ACC112 (cell line): ENCODE data around the gene RPA3.
A peak's percentile ranks its signal among the peaks of the same experiment; 100 is the strongest.

Experiments used
- H2AFZ ChIP-seq: fragments of 200-600 bp; sonication (generic); one replicate; pipeline ENCODE4 v1.6.0; 2017; ENCODE audit warnings: antibody characterized with exemption, low read length; ENCODE audit not compliant: unreplicated experiment
- H3K27ac ChIP-seq: fragments of 200-600 bp; sonication (generic); 2 replicates; pipeline ENCODE4 v1.5.1; 2014; ENCODE audit warnings: low read depth, mild to moderate bottlenecking, antibody characterized with exemption, low read length, moderate library complexity
- H3K27me3 ChIP-seq: fragments of 200-600 bp; sonication (generic); 2 replicates; pipeline ENCODE4 v1.6.1; 2014; ENCODE audit warnings: mild to moderate bottlenecking, antibody characterized with exemption, low read length, moderate library complexity, mixed read lengths; ENCODE audit not compliant: insufficient read depth
- H3K36me3 ChIP-seq: fragments of 200-600 bp; sonication (generic); 2 replicates; pipeline ENCODE4 v1.6.1; 2016; ENCODE audit warnings: mild to moderate bottlenecking, antibody characterized with exemption, low read length, moderate library complexity, mixed read lengths; ENCODE audit not compliant: insufficient read depth
- H3K4me1 ChIP-seq: fragments of 200-600 bp; sonication (generic); one replicate; pipeline ENCODE4 v1.6.1; 2016; ENCODE audit warnings: low read length, mixed read lengths; ENCODE audit not compliant: insufficient read depth, unreplicated experiment, control insufficient read depth
- H3K4me3 ChIP-seq: fragments of 200-600 bp; sonication (generic); 2 replicates; pipeline ENCODE4 v1.5.1; 2014; ENCODE audit warnings: mild to moderate bottlenecking, low read depth, low read length
- H3K79me2 ChIP-seq: fragments of 200-600 bp; sonication (generic); one replicate; pipeline ENCODE4 v1.6.0; 2016; ENCODE audit warnings: low read length; ENCODE audit not compliant: control insufficient read depth, unreplicated experiment, insufficient read depth

The RPA3 gene

GRCh38 chr7:7718492-7718891 lies at the start of gene RPA3:
RPA3 (minus strand) TSS chr7:7718607; CDS start chr7:7640418, 78,189 bp downstream.
- Histone ChIP-seq H3K79me2 (no peaks in the 10 kb centered on the region), H3K27ac (no peak within 1 kb of the TSS), H2AFZ (peak within 1 kb of the TSS; percentile 9), H3K4me3 (0 out of 2 replicates have a peak within 1 kb of the TSS, but pooled peaks have one; percentile 28), H3K4me1 (peaks cover 13% of the 10 kb centered on the region), H3K36me3 (no peaks in the 10 kb centered on the region), H3K27me3 (no peaks in the 10 kb centered on the region)

- no peaks in the 10 kb centered on the region for H3K27me3 ChIP-seq
- H3K36me3 ChIP-seq = no peaks in the 10 kb centered on the region
- H3K27ac ChIP-seq = no peak overlapping the region
- no peaks in the 10 kb centered on the region for H3K79me2 ChIP-seq
- H3K4me3 ChIP-seq = no peak overlapping the region
- no peak overlapping the region for H2AFZ ChIP-seq
- peaks cover 19% of the 10 kb centered on the region for H3K4me1 ChIP-seq
Measured at GRCh38 chr7:7766671-7767070, 48.3 kb upstream of the RPA3 start.

GRCh38 chr7:7765422-7765821 lies 47.0 kb upstream of the RPA3 start:
- no peak overlapping the region for H2AFZ ChIP-seq
- peaks cover 23% of the 10 kb centered on the region for H3K4me1 ChIP-seq
- no peaks in the 10 kb centered on the region for H3K36me3 ChIP-seq
- H3K79me2 ChIP-seq = no peaks in the 10 kb centered on the region
- H3K27me3 ChIP-seq = no peaks in the 10 kb centered on the region
- no peak overlapping the region for H3K27ac ChIP-seq
- H3K4me3 ChIP-seq = no peak overlapping the region

- no peaks in the 10 kb centered on the region for H3K27me3 ChIP-seq
- no peaks in the 10 kb centered on the region for H3K79me2 ChIP-seq
- H3K36me3 ChIP-seq = no peaks in the 10 kb centered on the region
- H3K4me1 ChIP-seq = peaks cover 23% of the 10 kb centered on the region
- no peak overlapping the region for H3K27ac ChIP-seq
- no peak overlapping the region for H3K4me3 ChIP-seq
- H2AFZ ChIP-seq = no peak overlapping the region
Measured at GRCh38 chr7:7764520-7765396, 46.4 kb upstream of the RPA3 start.

- Histone ChIP-seq H3K4me1 (peaks cover 23% of the 10 kb centered on the region), H3K79me2 (no peaks in the 10 kb centered on the region), H3K27ac (peak overlapping the region; percentile 76), H3K4me3 (peak overlapping the region; percentile 79), H2AFZ (peak overlapping the region; percentile 82), H3K36me3 (no peaks in the 10 kb centered on the region), H3K27me3 (no peaks in the 10 kb centered on the region)
Measured at GRCh38 chr7:7761974-7762779, 43.8 kb upstream of the RPA3 start.

- Histone ChIP-seq H3K4me1 (peaks cover 20% of the 10 kb centered on the region), H3K4me3 (peak overlapping the region; percentile 79), H3K27me3 (no peaks in the 10 kb centered on the region), H3K27ac (peak overlapping the region; percentile 76), H2AFZ (peak overlapping the region; percentile 82), H3K79me2 (no peaks in the 10 kb centered on the region), H3K36me3 (no peaks in the 10 kb centered on the region)
Measured at GRCh38 chr7:7761340-7761973, 43.0 kb upstream of the RPA3 start.

GRCh38 chr7:7757576-7757975 lies 39.2 kb upstream of the RPA3 start:
- H3K27ac ChIP-seq = no peak overlapping the region
- no peaks in the 10 kb centered on the region for H3K79me2 ChIP-seq
- H3K27me3 ChIP-seq = no peaks in the 10 kb centered on the region
- H3K4me1 ChIP-seq = peaks cover 5% of the 10 kb centered on the region
- H3K36me3 ChIP-seq = no peaks in the 10 kb centered on the region
- H3K4me3 ChIP-seq = no peak overlapping the region
- H2AFZ ChIP-seq = no peak overlapping the region

GRCh38 chr7:7756577-7756976 lies 38.2 kb upstream of the RPA3 start:
- Histone ChIP-seq H3K36me3 (no peaks in the 10 kb centered on the region), H3K4me3 (no peak overlapping the region), H3K79me2 (no peaks in the 10 kb centered on the region), H3K4me1 (peaks cover 5% of the 10 kb centered on the region), H3K27ac (no peak overlapping the region), H2AFZ (no peak overlapping the region), H3K27me3 (no peaks in the 10 kb centered on the region)

- H3K27ac ChIP-seq = no peak overlapping the region
- peaks cover 9% of the 10 kb centered on the region for H3K4me1 ChIP-seq
- H3K4me3 ChIP-seq = peak overlapping the region; percentile 22
- H3K27me3 ChIP-seq = no peaks in the 10 kb centered on the region
- H2AFZ ChIP-seq = no peak overlapping the region
- no peaks in the 10 kb centered on the region for H3K79me2 ChIP-seq
- no peaks in the 10 kb centered on the region for H3K36me3 ChIP-seq
Measured at GRCh38 chr7:7751243-7752092, 33.1 kb upstream of the RPA3 start.
